ENCODE measurements around the gene ABCC11. TPM values are rescaled to one million over a fixed set of nuclear protein-coding genes. Genes with fewer than 3 reads are reported as not detected.

The ABCC11 gene
- total RNA-seq, 1 donor, result 0.52 TPM

- no peak overlapping the region for H3K4me3 ChIP-seq (ENCODE audit: low read length)
- H3K4me1 ChIP-seq (ENCODE audit: insufficient read depth, low read length), result no peaks in the 10 kb centered on the region
- H3K27me3 ChIP-seq (ENCODE audit: insufficient read depth, low read length), result no peaks in the 10 kb centered on the region
- H3K9me3 ChIP-seq (ENCODE audit: low read depth, low read length), result no peaks in the 10 kb centered on the region
These were observed 124.1 kb downstream of the ABCC11 start for GRCh38 chr16:48123104-48123788.

GRCh38 chr16:48121276-48121675, 126.1 kb downstream of the ABCC11 start:
- Histone ChIP-seq H3K27me3 (ENCODE audit: insufficient read depth, low read length) (no peaks in the 10 kb centered on the region), H3K9me3 (ENCODE audit: low read depth, low read length) (no peaks in the 10 kb centered on the region), H3K4me3 (ENCODE audit: low read length) (no peak overlapping the region), H3K4me1 (ENCODE audit: insufficient read depth, low read length) (no peaks in the 10 kb centered on the region)

- Histone ChIP-seq H3K4me3 (ENCODE audit: low read length) (no peak overlapping the region), H3K27me3 (ENCODE audit: insufficient read depth, low read length) (no peaks in the 10 kb centered on the region), H3K9me3 (ENCODE audit: low read depth, low read length) (no peaks in the 10 kb centered on the region), H3K4me1 (ENCODE audit: insufficient read depth, low read length) (no peaks in the 10 kb centered on the region)
These were observed 128.5 kb downstream of the ABCC11 start for GRCh38 chr16:48118841-48119240.

GRCh38 chr16:48117217-48118105, 129.9 kb downstream of the ABCC11 start:
- H3K27me3 ChIP-seq (ENCODE audit: insufficient read depth, low read length), result no peaks in the 10 kb centered on the region

More at GRCh38 chr16:48117217-48118105, 129.9 kb downstream of the ABCC11 start:
- H3K4me1 ChIP-seq (ENCODE audit: insufficient read depth, low read length), result no peaks in the 10 kb centered on the region
- H3K4me3 ChIP-seq (ENCODE audit: low read length), result no peak overlapping the region
- no peaks in the 10 kb centered on the region for H3K9me3 ChIP-seq (ENCODE audit: low read depth, low read length)

Other genes with a start within 250 kb of the ABCC11 start
- gene ABCC12, start 91.5 kb downstream of the ABCC11 start, total RNA-seq, result not detected
- 49.2 TPM for gene LONP2, start 3.2 kb downstream of the ABCC11 start, total RNA-seq
- 67.7 TPM for gene SIAH1, start 137.9 kb upstream of the ABCC11 start, total RNA-seq

All from mononuclear cell (primary cell).